NCI-H460 (cell line): Measurements from ENCODE around the gene AVPR2. TPM values are rescaled to one million over a fixed set of nuclear protein-coding genes. Genes with fewer than 3 reads are reported as not detected.

Experiments
- DNase-seq: peaks from one replicate; pipeline ENCODE4 v3.0.0-alpha.2; 2016; ENCODE audit warnings: low read depth; ENCODE audit errors: extremely low read depth
- polyA plus RNA-seq: library from polyadenylated mRNA; depleted of rRNA; stranded (reverse); fragments of >200 nt; gene quantifications from 2 replicates; pipeline ENCODE4 v1.2.3, GENCODE V29; 2014; cell fraction: nucleus; rRNA removed
- total RNA-seq: library from RNA; depleted of rRNA; stranded (reverse); fragments of >200 nt; shearing (Covaris generic); gene quantifications from 2 replicates; pipeline ENCODE4 v1.2.3, GENCODE V29; 2014; rRNA removed

The AVPR2 gene
- not detected in 2 replicates for total RNA-seq
- polyA plus RNA-seq, result not detected in 2 replicates

GRCh38 chrX:153903991-153904957 lies at the start of gene AVPR2:
TSS of gene AVPR2 (plus strand) at chrX:153904673. CDS start at chrX:153905146, 473 bp downstream.
- no peak for DNase-seq

- DNase-seq, result no peak
Measured at GRCh38 chrX:153854702-153855101, 49.8 kb upstream of the AVPR2 start.

- DNase-seq, result no peak
Measured at GRCh38 chrX:153857348-153857903, 47.0 kb upstream of the AVPR2 start.

GRCh38 chrX:153861151-153861550 lies 43.3 kb upstream of the AVPR2 start:
- no peak for DNase-seq

- no peak for DNase-seq
Measured at GRCh38 chrX:153861733-153862310, 42.7 kb upstream of the AVPR2 start.

- no peak for DNase-seq
Measured at GRCh38 chrX:153862369-153863250, 41.9 kb upstream of the AVPR2 start.

- no peak for DNase-seq
Measured at GRCh38 chrX:153863251-153863991, 41.1 kb upstream of the AVPR2 start.

- no peak for DNase-seq
Measured at GRCh38 chrX:153864101-153864500, 40.4 kb upstream of the AVPR2 start.

GRCh38 chrX:153864561-153865320 lies 39.7 kb upstream of the AVPR2 start:
- DNase-seq, result no peak

- no peak for DNase-seq
Measured at GRCh38 chrX:153865321-153865580, 39.2 kb upstream of the AVPR2 start.

GRCh38 chrX:153865685-153866084 lies 38.8 kb upstream of the AVPR2 start:
- no peak for DNase-seq

GRCh38 chrX:153866302-153867019 lies 38.0 kb upstream of the AVPR2 start:
- no peak for DNase-seq

GRCh38 chrX:153867139-153867538 lies 37.3 kb upstream of the AVPR2 start:
- DNase-seq, result no peak

GRCh38 chrX:153867671-153868070 lies 36.8 kb upstream of the AVPR2 start:
- DNase-seq, result no peak

- DNase-seq, result no peak
Measured at GRCh38 chrX:153868576-153869472, 35.6 kb upstream of the AVPR2 start.

- DNase-seq, result no peak
Measured at GRCh38 chrX:153869473-153870287, 34.8 kb upstream of the AVPR2 start.

GRCh38 chrX:153870288-153870690 lies 34.2 kb upstream of the AVPR2 start:
- no peak for DNase-seq
